Ammon's horn (tissue), 1 donor: Measurements from ENCODE around the gene ANKFY1.
A peak's percentile ranks its signal among the peaks of the same experiment; 100 is the strongest.

Experiments
- DNase-seq: peaks from one replicate; pipeline ENCODE4 v3.0.0-alpha.2; 2016; ENCODE audit warnings: low spot score

The ANKFY1 gene, protein sequence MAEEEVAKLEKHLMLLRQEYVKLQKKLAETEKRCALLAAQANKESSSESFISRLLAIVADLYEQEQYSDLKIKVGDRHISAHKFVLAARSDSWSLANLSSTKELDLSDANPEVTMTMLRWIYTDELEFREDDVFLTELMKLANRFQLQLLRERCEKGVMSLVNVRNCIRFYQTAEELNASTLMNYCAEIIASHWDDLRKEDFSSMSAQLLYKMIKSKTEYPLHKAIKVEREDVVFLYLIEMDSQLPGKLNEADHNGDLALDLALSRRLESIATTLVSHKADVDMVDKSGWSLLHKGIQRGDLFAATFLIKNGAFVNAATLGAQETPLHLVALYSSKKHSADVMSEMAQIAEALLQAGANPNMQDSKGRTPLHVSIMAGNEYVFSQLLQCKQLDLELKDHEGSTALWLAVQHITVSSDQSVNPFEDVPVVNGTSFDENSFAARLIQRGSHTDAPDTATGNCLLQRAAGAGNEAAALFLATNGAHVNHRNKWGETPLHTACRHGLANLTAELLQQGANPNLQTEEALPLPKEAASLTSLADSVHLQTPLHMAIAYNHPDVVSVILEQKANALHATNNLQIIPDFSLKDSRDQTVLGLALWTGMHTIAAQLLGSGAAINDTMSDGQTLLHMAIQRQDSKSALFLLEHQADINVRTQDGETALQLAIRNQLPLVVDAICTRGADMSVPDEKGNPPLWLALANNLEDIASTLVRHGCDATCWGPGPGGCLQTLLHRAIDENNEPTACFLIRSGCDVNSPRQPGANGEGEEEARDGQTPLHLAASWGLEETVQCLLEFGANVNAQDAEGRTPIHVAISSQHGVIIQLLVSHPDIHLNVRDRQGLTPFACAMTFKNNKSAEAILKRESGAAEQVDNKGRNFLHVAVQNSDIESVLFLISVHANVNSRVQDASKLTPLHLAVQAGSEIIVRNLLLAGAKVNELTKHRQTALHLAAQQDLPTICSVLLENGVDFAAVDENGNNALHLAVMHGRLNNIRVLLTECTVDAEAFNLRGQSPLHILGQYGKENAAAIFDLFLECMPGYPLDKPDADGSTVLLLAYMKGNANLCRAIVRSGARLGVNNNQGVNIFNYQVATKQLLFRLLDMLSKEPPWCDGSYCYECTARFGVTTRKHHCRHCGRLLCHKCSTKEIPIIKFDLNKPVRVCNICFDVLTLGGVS

DNA sequence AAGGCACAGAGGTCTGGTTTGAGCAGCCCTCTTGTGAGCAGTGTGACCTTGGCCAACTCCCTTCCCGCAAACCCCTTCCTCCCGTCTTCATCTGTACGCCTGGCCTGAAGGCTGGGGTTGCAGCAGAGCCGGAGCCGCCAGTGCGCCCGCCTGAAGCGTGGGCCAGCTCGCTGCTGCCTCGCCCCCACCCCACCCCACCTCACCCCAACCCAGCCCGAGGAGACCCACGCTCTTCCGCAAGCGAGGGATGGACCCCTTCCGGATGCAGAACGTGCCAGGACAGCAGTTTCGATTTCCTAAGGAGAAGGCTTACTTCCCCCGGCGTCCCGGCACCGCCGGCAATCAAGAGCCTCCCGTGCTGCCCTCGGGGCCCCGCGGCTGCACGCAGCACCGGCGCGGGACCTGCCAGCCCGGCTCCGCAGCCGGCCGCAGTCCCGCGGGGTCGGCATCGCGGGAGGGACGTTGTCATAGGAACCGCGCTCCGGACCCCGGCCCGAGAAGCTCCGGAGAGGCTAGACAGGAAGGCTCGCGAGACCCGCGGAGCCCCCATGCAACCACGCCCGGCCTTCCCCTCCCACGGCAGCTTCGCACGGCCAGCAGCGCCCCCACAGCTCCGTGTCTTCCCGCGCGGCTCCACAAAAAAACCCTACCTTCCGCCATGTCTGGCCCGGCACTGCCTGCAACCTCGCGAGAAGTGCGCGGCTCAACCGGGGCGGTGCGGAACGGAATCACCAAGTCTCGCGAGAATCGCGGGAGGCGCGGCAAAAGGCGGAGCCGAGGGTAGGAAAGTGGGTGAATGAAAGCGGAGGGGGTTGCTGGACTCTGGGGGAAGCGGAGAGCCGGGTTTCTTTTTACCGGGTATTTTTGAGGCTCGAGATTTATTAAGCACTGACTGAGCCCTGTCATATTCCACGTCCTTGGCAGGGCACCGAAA, at the start of gene ANKFY1:
Gene ANKFY1, minus strand, starts transcription at position 698 of the 934 bp plus-strand sequence. Its CDS starts 38 bp downstream, at position 660.
- DNase-seq = peak; percentile 96

DNA sequence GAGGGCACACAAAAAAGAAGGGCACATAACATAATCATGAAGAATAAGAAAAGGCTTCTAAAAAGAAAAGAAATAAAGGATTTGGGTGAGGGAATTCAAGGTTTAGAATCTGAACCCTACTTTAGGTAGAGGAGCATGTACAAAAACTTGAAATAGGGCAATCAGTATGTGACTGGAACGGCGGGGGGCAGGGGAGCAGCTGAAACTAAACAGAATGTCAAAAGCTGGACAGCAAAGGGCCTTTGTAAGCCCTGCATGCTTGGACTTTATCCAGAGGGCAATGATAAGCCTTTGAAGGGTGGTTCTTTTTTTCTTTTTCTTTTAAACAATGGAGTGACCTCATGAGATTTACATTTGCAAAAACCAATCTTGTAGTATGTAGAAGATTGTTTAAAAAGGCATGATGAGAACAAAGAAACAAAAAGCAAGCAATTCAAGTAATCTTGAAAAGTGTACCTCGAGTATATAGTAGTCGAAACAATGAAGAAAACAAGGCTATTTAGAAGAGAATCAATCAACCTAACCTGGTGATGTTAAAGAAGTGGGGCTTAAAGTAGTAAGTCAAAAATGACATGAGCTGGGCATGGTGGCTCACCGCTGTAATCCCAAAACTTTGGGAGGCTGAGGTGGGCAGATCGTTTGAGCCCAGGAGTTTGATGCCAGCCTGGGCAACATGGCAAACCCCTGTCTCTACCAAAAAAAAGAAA, 46.7 kb upstream of the ANKFY1 start:
- peak; percentile 68 for DNase-seq

DNA sequence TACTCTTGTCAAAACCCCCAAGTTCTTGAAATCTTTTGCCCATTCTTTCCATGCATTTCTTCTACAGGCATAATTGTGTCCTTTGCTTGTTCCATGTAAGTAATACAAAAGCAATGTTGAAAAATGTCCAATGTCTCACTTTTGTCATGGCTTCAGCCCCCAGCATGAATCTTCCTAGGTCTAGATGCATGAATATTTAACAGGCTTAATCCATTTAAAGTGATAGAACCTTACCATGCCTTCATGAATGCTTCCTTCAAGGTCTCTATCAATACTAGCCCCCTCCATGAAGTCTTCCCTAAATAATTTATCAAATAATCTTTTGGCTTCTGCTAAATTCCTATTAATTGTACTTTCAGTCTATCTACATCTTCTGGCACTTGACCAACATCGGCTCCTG, 46.1 kb upstream of the ANKFY1 start:
- DNase-seq = no peak

DNA sequence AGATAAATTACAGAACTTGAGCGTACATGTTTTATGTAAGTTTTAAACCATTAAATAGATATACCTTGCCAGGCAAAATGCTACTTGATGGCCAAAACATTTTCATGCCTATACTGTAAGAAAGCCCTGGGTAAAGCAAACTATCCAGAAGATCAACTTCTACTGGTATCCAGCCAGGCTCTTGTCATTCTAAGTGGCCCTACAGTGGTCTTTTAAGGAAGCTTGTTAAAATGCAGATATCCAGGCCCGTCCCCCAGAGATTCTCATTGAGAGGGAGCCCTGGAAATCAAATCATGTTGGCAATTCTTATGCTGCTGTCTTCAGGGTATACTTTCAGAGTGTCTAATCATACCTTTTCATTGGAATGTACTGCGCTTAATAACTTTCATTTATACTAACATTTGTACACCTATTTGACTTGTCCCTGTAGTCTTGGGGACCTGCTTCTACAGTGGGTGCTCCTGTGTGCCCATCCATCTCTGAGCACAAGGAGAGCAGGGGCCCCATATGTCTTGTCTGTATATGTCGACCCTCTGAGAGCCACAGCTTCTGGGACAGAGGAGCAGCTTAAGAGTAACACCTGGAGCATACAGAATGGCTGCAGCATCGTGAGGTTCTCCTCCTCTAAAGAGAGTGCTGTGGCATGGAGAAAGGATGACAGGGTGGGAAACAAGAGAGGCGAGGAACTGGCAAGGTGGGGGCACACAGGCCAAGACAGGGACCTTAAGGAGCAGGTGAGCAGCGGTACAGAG, 43.6 kb upstream of the ANKFY1 start:
- no peak for DNase-seq

DNA sequence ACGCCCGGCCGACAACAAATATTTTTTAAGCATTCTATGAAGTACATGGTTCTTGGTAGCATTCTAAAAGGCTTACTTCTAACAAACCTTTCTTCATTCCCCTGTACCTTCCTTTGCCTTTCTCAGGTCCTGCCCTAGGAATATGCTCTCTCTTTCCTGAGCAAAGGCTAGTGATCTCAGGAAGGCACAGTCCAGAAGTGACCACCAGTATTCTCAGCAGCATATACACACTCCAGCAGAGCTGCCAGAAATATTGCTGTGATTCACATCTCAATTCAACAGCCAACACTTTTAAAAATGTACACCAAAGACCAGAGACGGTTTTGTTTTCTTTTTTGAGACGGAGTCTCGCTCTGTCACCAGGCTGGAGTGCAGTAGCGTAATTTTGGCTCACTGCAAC, 41.4 kb upstream of the ANKFY1 start:
- DNase-seq = no peak

DNA sequence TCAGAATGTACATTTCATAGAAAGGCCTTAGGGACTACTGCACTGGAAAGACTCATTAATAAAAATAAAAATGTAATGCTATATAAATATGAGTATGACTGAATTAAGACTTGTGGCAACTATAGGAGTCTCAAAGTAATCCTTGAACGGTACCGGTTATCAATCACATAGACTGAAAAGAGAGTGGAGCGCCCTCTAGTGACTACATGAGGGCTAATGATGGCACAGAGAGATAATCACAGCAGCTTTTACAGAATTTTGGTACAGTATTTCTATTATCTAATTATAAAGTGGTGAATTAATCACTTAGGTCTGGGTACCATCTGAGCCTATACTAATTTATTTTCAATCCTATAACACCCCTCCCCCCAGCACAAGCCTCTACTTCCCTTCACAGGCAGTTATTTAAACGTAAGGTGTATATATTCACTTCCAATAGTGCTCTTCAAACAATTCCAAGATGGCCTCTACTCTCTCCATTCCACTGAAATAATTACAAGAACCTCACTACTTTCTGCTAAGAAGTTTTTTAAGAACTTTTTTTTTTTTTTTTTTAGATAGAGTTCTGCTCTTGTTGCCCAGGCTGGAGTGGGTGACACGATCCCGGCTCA, 40.7 kb upstream of the ANKFY1 start:
- peak; percentile 73 for DNase-seq

DNA sequence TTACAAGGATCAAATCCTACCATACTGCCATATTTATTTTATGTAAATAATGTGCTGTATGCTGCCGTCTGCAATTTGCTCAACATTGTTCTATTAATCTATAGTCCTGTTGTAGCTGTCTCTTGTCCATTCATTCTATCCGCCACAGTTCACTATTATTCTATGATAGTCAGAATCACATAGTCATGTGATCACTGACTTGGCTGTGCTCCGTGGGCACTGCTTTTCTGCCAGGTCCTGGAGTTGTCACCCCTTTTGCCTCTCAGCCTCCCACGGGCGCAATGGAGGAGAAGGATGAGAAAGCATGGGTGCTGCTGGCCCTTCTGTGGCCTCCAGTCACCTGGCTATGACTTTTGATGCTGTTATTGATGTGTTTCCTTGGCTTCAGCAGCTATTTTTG, 37.3 kb upstream of the ANKFY1 start:
- peak; percentile 82 for DNase-seq

DNA sequence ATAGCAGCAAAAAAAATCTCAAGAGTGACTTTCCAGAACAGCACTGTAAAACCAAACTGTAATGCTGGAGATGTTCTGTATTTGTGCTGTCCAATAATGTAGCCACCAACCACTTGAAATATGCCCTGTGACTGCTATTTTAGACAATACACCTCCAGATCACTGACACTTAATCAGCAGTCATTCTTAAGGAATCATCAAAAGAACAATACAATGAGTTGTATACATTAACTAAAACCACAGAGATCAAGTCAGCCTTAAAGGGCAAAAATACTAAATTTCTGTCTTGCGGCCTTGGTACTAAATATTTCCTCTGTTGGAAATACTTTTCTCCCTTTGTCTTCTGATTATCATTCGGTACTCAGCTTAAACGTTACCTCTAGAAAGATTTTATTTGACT, 33.6 kb upstream of the ANKFY1 start:
- no peak for DNase-seq

DNA sequence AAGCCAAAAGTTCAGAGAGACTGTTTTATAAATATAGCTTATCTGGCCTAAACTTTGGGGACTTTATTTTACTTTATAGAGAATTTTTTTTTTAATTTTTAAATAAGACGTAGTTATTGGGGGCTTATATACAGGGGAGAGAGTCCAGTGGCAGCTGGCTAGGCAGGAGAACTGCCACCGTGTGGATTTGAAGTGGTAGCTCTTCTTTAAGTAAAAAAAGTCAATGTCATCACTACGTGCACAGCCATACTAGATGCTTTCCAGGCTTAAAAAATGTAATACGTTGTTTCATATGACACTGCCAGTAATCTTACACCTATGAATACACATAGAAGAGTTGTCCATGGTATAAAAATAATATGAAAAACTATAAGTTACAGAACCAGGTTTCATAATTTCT, 31.9 kb upstream of the ANKFY1 start:
- DNase-seq = no peak

DNA sequence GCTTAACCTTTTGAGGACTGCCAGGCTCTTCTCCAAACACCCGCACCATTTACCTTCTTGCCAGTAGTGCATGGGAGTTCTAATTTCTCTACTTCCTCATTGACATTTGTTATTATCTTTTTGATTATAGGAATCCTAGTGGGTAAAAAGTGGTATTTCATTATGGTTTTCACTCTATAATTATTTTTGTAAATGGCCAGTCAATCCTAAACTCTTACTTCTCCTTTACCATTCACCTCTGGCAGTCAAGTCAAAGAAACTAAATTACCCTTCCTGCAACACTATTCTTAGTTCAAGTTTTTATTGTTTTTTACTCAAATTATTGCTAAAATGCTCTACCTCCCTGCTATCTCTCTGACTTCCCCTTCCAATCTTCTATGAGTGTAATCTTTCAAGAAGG, 29.8 kb upstream of the ANKFY1 start:
- DNase-seq = no peak

DNA sequence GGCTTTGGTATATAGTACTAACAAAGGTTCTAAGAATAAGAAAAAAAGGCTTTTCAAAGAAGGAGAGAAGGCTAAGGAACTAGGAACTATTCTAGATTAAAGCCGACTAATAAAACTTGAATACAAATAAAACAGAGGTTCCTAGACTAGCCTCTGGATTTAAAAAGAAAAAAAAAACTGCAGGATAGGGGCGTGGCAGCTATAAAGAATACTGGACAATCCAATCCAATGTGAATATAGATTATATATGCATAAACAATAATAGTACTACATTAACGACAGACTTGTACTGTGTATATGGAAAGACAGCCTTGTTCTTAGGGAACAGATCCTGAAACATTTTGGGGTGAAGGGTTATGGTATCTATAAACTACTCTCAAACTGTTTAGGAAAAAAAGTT, 23.9 kb upstream of the ANKFY1 start:
- no peak for DNase-seq

DNA sequence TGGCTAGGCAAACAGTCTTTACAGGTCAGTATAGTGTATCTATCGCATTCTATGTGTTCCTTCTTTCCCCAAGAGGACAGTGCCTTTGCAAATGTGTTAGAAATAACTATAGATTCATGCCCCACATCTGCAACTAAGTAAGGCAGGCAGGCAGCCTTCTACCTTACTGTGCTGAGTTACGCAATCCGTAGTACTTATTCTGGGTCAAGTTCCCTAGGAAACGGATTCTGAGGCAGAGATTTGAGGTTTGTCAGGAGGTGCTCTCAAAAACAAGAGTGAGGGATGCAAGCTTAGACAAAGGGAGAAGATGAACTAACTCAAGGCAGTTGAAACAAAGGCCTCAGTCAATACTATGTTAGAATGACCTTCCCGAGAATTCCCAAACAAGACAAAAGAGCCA, 12.7 kb upstream of the ANKFY1 start:
- no peak for DNase-seq

DNA sequence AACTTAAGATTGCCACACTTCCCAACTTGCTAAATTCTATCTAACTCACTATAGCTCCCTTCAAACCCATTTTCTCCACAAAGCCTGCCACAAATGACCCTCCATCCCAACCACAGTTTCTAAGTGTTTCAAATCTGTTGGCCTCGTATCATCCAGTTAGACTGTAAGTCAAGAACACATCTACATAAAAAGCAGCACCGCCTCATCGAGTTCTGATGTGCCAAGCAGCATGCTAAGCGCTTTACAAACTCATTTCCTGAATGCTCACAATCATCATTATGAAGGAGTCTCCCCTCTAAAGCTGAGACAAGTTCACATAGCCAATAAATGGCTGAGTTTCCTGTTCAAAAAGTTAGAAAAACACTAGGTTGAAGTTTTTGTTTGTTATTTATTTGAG, 9.2 kb upstream of the ANKFY1 start:
- DNase-seq = no peak

DNA sequence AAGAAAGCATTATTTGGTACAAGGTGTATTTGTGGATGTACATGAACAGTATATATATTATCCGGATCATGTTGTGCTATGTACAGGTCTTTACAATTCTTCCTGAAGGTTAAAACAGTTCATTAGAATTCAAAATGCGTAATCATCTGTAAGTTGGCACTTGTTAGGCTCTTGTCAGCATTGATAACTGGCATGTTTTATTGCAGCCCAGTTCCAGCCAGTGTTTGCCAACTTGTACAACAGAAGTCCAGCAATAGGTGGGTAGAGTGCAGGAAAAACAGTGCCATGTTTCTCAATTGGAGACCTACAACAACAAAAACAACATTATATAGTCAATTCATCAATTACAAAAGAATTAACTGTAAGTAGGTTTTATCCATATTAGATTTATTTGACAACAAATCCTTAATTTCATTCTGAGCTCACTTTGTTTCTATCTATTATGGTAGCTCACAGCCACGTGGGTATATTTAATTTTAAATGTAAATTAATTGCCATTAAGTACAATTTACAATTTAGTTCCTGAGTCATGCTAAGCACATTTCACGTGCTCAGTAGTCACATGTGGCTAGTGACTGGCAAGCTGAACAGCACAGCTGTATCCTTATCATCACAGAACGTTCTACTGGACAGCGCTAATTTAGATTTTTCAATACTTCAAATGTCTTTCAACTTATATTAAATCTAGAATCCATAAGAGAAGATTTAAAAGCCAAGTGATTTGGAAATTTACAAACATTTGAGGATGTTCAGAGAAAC, 8.6 kb upstream of the ANKFY1 start:
- DNase-seq = peak; percentile 29

DNA sequence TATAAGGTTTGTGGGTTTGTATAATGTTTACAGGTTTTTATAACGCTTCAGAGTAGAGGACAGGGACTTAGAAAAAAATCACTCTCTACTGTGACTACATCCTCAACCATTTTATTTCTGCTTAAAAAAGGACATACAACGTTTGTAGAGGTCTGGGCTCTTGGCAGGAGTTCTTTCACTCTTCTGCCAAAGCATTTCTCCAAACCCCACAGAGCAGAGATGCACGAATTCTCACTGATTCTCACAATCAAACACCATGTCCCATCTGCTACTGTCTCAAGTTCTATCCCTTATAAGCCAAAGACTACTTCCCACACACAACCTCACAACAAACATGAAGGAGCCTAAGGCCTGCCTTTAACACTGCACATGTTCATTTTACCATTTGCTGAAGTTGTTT, 7.0 kb upstream of the ANKFY1 start:
- peak; percentile 14 for DNase-seq

DNA sequence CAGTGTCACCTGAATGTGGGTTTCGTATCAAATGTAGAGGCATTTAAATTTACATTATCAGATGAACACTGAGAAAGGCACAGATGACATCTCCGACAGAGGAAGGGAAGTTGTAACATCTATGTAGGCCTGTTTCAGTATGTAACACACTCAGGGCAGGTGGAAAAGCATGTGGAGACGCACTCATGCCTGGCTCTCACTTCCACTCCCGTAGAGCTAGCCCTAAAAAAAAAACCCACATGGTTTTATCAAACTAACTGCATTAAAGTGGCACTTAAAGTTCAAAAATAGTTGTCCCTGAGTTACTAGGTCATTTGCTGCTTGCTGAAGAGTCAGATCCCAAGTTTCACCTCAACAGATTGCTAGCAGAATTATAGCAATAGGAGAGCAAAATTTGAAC, 6.1 kb upstream of the ANKFY1 start:
- no peak for DNase-seq

DNA sequence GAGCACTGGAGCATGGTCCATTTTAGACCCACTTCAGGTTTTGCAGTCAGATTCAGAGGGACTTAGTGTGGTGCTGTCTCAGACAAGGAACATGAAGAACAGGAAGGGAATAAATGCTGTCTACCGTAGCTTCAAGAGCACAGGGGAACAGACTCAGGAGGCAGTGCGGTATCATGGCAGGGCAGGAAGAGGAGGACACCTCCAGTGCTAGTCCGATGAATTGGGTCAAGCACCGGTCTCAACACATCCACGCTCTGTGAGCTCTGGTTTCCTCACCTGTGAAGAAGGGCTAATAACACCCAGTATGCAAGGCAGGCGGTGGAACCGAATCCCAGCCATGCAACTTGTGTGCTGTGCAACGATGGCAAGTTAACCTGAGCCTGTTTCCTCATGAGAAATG, 3.6 kb upstream of the ANKFY1 start:
- DNase-seq = no peak

DNA sequence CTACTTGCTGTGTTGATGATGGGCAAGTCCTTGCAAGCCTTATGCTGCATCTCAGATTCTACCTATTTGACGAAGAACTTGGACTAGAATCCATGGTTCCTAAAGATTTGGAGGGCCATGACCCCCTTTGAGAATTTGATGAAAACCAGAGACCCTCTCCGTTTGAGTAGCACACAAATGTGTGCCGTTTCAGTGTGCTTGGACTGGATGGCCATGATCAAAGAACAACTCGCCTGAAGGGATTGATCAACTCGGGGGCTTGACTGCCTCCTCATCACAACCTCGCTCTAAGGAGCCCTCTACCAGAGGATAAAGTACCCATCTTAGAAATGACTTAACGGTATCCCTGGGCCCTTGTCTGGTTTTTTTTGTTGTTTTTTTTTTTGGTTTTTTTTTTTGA, 2.8 kb upstream of the ANKFY1 start:
- DNase-seq = no peak

DNA sequence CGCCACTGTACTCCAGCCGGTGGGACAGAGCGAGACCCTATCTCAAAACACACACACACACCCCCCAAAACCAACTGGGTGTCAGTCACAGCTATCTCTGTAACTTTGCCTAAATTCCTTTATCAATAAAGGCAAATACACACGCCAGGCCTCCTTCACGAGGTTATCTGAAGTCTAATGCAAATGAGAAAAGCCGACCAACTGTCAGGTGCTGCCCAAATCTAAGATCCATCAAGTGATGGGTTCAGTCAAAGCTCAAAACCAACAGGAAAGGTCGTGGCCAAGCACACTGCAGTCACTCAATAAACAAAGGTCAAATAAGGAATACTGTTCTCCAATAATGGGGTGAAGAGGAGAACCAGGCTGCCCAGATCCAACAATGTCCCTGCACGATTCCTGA, 1.1 kb downstream of the ANKFY1 start:
- no peak for DNase-seq
